Stimulated activated CD8-positive, alpha-beta memory T cell treated with anti-CD3 and anti-CD28 coated beads, Interleukin-7, amount 100 ng/mL, for 4 hours (primary cell): Measurements from ENCODE around the gene CHSY3.

ENCODE experiments used
- DNase-seq, 2 donors: peaks; one replicate each; pipeline ENCODE4 v3.0.0-alpha.2; 2020; ENCODE audit warnings: low read depth in 2 of 2

The CHSY3 gene

GRCh38 chr5:129945774-129946270 is 41.6 kb downstream of the CHSY3 start:
- DNase-seq: no peak

- DNase-seq: no peak
These were observed 46.8 kb downstream of the CHSY3 start for GRCh38 chr5:129951039-129951438.

- DNase-seq: no peak
These were observed 54.3 kb downstream of the CHSY3 start for GRCh38 chr5:129958581-129958980.

- no peak for DNase-seq
These were observed 56.6 kb downstream of the CHSY3 start for GRCh38 chr5:129960831-129961230.

GRCh38 chr5:129962506-129962905 is 58.2 kb downstream of the CHSY3 start:
- no peak for DNase-seq

- DNase-seq: no peak
These were observed 59.1 kb downstream of the CHSY3 start for GRCh38 chr5:129963359-129963758.

- no peak for DNase-seq
These were observed 61.8 kb downstream of the CHSY3 start for GRCh38 chr5:129966071-129966470.

- no peak for DNase-seq
These were observed 67.4 kb downstream of the CHSY3 start for GRCh38 chr5:129971714-129972113.

- no peak for DNase-seq
These were observed 68.3 kb downstream of the CHSY3 start for GRCh38 chr5:129972465-129973141.

GRCh38 chr5:129973716-129974426 is 69.6 kb downstream of the CHSY3 start:
- no peak for DNase-seq

- DNase-seq: no peak
These were observed 73.5 kb downstream of the CHSY3 start for GRCh38 chr5:129977810-129978209.

- DNase-seq: no peak
These were observed 74.0 kb downstream of the CHSY3 start for GRCh38 chr5:129978270-129978669.

- no peak for DNase-seq
These were observed 84.2 kb downstream of the CHSY3 start for GRCh38 chr5:129988453-129988852.

GRCh38 chr5:129991780-129992179 is 87.5 kb downstream of the CHSY3 start:
- no peak for DNase-seq

GRCh38 chr5:129996896-129997295 is 92.6 kb downstream of the CHSY3 start:
- no peak for DNase-seq

GRCh38 chr5:130000460-130000859 is 96.2 kb downstream of the CHSY3 start:
- no peak for DNase-seq

GRCh38 chr5:130002183-130002582 is 97.9 kb downstream of the CHSY3 start:
- no peak for DNase-seq

- no peak for DNase-seq
These were observed 98.6 kb downstream of the CHSY3 start for GRCh38 chr5:130002876-130003275.

- DNase-seq: no peak
These were observed 107.7 kb downstream of the CHSY3 start for GRCh38 chr5:130011986-130012385.

GRCh38 chr5:130017173-130017572 is 112.9 kb downstream of the CHSY3 start:
- no peak for DNase-seq

- DNase-seq: no peak
These were observed 114.4 kb downstream of the CHSY3 start for GRCh38 chr5:130018641-130019040.

- DNase-seq: no peak
These were observed 116.7 kb downstream of the CHSY3 start for GRCh38 chr5:130021000-130021399.

GRCh38 chr5:130021876-130022275 is 117.6 kb downstream of the CHSY3 start:
- DNase-seq: no peak
